ENCODE data around the gene KANTR.

KANTR gene

DNA sequence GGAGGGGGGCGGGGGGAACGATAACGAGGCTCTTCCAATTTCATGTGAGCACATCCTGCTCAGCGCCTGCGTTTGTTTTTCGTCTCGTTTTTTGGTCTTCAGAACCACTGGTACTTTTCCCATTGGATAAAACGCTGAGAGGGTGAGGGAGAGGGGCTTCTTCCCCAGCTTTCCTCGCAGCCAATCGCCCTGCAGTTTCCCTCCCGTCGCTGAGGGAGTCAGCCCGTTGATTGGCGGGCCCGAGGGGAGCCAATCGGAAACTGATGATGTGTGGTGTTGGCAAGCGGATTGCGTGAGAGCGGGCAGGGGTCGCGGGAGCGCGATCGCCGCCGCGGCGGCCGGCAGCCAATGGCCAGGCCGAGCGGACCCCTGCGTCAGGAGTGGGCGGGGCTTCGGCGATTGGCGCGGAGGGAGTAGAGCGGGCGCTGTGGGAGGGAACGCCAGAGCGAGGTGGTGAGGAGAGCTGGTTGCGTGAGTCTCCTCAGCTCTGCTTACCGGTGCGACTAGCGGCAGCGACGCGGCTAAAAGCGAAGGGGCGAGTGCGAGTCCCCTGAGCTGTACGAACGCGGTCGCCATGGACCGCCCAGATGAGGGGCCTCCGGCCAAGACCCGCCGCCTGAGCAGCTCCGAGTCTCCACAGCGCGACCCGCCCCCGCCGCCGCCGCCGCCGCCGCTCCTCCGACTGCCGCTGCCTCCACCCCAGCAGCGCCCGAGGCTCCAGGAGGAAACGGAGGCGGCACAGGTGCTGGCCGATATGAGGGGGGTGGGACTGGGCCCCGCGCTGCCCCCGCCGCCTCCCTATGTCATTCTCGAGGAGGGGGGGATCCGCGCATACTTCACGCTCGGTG lies 11.8 kb upstream of the KANTR start, which contains the start of gene TSPYL2:
TSPYL2 (plus strand) TSS at position 443 of the 848 bp plus-strand sequence; CDS start at position 575, 132 bp downstream.
- DNase-seq: peak; percentile 91 to 92

DNA sequence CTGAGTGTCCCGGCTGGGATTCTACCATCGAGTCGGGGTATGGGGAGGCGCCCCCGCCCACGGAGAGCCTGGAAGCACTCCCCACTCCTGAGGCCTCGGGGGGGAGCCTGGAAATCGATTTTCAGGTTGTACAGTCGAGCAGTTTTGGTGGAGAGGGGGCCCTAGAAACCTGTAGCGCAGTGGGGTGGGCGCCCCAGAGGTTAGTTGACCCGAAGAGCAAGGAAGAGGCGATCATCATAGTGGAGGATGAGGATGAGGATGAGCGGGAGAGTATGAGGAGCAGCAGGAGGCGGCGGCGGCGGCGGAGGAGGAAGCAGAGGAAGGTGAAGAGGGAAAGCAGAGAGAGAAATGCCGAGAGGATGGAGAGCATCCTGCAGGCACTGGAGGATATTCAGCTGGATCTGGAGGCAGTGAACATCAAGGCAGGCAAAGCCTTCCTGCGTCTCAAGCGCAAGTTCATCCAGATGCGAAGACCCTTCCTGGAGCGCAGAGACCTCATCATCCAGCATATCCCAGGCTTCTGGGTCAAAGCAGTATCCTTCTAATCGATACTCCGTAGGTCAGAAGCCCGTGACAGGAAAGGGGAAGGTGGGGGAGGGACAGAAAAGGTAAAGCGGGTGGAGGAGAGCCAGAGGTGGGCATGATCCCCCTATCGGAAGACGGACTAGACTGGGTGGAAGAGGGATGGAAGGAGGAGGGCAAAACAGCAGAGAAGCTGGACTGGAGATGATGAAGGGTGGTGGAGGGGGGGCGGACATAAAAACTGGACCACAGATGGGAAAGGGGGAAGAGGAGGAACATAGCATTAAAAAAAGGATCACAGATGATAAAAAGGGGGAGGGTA lies 10.9 kb upstream of the KANTR start:
- DNase-seq: peak in 1 of 2 donors; percentile 28

- DNase-seq: no peak
Measured at GRCh38 chrX:53084043-53084570, 9.8 kb upstream of the KANTR start.

DNA sequence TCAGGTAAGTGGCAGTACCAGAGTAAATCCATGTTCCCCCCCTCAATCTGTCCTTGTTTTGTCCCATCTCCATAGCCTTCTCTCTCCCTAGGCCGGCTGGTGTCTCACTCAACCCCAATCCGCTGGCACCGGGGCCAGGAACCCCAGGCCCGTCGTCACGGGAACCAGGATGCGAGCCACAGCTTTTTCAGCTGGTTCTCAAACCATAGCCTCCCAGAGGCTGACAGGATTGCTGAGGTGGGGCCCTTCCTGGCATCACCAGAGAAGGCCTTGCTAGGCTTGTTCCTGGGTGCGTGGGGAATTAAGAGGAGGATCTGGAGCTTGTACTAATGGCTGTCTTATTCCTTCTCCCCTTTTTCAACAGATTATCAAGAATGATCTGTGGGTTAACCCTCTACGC lies 9.1 kb upstream of the KANTR start:
- no peak for DNase-seq

- no peak for DNase-seq
Measured at GRCh38 chrX:53085661-53086229, 8.2 kb upstream of the KANTR start.

GRCh38 chrX:53086464-53086863 lies 7.5 kb upstream of the KANTR start:
- DNase-seq: no peak

DNA sequence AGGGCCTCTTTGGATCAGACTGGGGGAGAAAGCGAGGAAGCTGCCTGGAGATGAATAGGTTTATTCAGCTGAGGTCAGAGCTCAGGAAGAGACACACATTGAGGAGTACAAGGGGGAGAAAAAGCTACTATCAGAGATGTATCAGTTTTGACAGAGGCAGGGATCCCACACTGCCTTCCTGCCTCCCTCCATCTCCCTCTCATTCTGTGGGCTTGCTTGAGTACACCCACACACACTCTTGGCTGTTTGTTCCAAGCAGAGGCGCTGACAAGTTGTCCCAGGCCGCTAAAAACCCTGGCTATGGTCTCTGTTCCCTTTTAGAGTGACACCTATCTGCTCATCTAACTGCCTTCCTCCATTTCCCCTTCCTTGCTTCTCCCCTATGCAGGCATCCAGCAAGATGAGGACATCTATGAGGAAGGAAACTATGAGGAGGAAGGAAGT lies 6.5 kb upstream of the KANTR start:
- no peak for DNase-seq

DNA sequence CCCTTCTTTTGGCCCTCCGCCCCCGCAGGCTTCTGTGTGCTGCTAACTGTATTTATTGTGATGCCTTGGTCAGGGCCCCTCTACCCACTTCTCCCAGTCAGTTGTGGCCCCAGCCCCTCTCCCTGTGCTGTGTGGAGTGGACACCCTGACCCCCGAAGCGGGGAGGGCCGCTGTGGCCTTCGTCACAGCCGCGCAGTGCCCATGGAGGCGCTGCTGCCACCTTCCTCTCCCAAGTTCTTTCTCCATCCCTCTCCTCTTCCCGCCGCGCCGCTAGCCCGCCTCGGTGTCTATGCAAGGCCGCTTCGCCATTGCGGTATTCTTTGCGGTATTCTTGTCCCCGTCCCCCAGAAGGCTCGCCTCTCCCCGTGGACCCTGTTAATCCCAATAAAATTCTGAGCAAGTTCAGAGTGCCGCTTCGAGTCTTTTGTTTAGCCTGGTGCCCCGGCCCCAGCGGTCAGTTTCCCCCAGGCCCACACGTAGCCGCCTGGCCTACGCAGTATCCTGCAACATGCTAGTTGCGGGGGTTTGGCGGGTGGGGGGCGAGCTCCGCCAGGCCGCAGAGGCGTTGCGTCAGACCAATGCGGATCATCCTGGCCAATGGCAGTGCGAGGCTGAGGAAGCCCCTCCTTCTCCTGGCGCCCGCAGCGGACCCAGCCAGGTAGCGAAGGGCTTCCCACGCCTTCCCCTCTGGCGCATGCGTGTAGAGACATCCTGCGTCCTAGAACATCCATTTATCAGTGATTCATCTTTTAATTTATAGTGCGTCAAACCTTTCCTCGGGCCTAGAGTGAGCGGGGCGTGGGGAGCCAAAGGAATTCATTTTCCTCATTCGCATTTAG lies 5.6 kb upstream of the KANTR start:
- DNase-seq: peak; percentile 76 to 79

DNA sequence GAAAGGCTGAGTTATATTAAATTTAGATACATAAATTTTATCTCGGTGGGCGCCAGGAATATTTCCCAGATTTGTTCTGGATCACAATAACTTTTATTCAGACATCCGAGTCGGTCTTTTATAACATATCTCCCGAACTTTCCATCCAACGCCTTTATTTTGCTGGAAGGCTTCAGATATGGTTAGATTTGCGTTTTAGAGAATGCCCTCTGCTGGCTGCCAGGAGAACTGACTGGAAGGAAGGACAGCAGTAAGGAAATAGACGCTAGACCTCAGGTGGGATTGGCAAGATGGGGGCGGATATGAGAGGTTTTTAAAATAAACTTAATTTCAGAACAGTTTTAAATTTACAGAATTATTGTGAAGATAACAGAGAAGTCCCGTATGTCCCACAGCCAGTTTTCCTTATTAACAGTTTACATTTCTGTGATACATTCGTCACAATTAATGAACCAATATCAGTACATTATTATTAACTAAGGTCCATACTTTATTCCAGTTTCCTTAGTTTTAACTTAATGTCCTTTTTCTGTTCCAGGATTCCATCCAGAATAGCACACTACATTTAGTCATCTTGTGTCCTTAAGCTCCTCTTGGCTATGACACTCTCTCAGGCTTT lies 4.6 kb upstream of the KANTR start:
- peak in 1 of 2 donors; percentile 36 for DNase-seq

DNA sequence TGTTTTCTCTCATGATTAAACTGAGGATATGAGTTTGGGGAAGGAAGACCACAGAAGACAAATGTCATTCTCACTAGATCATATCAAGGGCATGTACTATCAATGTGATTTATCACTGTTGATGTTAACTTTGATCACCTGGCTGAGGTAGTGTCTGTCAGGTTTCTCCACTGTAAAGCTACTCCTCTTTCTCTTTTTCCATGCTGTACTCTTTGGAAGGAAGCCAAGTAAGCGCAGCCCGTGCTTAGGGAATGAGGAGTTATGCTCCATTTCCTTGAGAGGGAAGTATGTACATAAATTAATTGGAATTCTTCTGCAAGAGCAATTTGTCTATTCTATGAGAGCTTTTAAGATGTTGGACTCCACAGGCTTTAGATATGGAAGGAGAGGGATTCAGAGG lies 4.0 kb upstream of the KANTR start:
- no peak for DNase-seq

DNA sequence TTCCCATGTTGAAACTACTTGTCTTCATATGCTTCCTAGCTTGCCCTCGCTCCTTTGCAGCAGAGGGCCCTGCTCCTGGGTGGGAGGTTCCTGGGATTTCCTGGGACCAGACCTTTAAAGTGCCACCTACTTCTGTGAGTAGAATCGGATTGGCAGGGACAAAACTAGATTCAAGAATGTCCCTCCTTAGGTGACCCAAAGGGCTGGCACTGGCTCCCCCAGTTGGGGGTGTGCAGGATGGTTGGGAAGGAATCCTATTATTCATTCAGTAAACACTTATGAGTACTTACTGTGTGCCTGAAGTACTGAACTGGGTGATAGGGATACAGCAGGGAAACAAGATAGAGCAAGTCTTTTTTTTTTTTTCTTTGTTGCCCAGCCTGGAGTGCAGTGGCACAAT lies 2.6 kb upstream of the KANTR start:
- DNase-seq: no peak

DNA sequence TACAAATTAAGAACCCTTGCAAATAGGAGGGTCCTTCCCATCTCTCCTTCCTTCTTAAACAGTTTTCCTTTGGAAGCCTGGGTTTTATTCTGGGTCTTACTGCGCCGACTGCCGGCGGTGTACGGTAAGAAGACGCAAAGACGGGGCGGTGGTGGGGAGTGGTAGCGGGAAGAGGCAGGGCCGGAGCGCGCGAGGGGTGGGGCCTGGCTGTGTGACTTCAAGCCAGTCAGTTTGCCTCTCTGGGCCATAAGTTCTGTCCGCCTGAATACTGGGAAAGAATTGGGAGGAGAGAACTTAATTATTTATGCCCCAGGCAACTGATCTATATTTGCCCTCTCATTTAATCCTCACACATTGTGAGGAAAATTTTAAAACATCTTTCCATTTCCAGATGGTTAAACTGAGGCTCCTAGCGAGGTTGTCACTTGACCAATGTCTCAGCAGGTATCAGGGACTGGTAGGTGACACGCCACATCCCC lies 726 bp upstream of the KANTR start:
- peak; percentile 81 for DNase-seq

- DNase-seq: no peak
Measured at GRCh38 chrX:53094582-53094905, 602 bp downstream of the KANTR start.

DNA sequence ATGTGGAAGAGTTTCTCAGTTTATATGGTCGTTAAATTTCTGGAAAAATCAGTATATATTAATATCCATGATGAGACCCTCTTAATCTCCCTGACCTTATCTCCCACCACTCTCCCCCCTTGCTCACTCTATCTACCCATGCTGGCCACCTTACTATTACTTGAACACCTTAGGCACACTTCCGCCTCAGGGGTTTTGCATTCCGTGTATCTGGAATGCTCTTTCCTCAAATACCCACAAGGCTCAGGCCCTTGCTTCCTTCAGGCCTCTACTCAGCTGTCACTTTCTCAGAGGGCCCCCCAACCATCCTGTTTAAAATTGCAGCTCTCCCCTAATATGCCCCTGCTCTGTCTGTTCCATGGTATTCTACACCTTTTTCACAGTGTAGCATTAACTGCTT lies 1.9 kb downstream of the KANTR start:
- no peak for DNase-seq

- DNase-seq: no peak
Measured at GRCh38 chrX:53114864-53115549, 21.1 kb downstream of the KANTR start.

DNA sequence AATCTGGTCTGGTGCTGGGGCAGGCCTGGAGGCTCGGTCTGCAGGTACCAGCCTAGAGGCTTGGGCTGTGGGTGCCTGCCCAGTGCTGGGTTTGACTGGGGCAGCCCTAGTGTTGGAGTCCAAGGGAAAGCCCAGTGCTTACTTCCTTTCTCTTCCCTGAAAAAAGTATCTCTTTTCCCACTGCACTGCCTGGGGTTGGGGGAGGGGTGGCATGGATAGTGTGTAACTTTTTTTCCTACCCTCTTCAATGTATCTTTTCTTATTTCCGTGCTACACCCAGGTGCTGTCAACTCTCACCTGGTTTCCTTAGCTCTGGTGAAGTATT lies 21.6 kb downstream of the KANTR start:
- no peak for DNase-seq

DNA sequence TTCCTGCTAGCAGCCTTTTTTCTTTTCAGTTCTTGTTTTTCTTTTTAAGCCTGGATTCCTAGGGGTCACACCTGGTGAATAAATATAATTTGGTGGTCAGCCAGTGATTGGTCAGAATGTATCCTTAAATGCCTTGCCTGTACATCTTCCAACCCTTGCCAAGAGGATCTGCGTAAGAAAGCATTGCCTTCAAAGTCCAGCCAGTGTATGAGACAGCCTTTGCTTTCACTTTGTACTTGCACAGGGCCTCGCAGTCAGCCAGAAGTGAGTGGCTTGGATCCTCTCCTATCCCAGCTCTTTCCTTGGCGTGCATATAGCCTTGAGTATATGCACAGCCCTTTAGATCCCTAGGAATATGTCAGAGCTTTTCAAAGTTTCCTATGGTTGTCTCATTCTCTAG lies 22.2 kb downstream of the KANTR start:
- no peak for DNase-seq

- DNase-seq: no peak
Measured at GRCh38 chrX:53122013-53122412, 28.1 kb downstream of the KANTR start.

GRCh38 chrX:53125506-53125905 lies 31.6 kb downstream of the KANTR start:
- DNase-seq: no peak

DNA sequence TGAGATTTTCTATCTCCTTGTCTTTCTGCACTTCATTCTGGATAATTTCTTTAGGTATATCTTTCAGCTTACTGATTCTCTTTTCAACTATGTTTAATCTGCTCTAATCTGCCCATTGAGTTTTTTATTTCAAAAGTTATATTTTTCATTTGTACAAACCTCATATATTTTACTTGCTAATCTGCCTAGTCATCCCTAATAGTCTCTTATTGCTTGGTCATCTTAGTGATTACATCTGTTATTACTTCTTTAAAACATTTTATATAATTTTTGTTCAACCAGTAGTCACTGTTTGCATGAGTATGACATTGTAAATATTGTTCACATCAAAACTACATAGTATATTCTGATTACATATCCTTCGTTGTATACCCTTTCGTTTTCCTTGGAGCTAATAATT lies 32.4 kb downstream of the KANTR start:
- DNase-seq: no peak

GRCh38 chrX:53128097-53128749 lies 34.3 kb downstream of the KANTR start:
- DNase-seq: no peak

Measured in stimulated activated CD4-positive, alpha-beta T cell treated with anti-CD3 and anti-CD28 coated beads, Interleukin-2, amount 100 ng/mL, for 24 hours (primary cell).